NCI-H146 treated with DMSO at 0.1 percent for 48 hours (cell line): Measurements from ENCODE around the gene COX6A2.

Source experiments
- DNase-seq: peaks from one replicate; lab custom pipeline; 2025; ENCODE audit not compliant: unreplicated experiment; lab: John Stamatoyannopoulos, UW

The COX6A2 gene

GRCh38 chr16:31411024-31411844 lies 16.9 kb downstream of the COX6A2 start:
- DNase-seq: no peak

- no peak for DNase-seq
Observed at GRCh38 chr16:31410082-31410481, 18.1 kb downstream of the COX6A2 start.

DNA sequence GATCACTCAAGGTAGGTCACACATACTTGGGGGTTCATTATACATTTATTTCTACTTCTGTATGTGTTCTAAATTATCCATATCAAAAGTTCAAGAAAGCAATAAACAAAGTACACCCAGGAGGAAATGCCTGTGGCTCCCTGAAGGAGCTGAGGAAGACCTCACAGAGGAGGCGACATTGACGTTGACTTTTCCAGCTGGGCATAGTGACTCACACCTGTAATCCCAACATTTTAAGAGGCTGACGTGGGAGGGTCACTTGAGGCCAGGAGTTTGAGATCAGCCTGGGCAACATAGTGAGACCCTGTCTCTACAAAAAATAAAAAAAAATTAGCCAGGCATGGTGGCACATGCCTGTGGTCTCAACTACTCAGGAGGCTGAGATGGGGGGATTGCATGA lies 18.7 kb downstream of the COX6A2 start:
- DNase-seq: no peak

DNA sequence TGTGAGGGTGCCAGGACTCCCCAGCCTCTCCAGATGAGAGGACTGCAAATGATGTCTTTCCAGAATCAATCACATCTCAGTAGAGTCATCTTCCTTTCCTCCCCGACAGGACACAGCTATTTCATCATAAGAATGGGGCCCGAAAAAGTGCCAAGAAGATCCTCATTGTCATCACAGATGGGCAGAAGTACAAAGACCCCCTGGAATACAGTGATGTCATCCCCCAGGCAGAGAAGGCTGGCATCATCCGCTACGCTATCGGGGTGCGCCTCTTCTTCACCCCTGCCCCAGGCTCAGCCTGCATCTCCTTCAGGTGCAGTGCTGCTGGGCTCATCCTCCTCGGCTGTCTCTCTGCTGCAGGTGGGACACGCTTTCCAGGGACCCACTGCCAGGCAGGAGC lies 20.8 kb downstream of the COX6A2 start:
- DNase-seq: no peak

DNA sequence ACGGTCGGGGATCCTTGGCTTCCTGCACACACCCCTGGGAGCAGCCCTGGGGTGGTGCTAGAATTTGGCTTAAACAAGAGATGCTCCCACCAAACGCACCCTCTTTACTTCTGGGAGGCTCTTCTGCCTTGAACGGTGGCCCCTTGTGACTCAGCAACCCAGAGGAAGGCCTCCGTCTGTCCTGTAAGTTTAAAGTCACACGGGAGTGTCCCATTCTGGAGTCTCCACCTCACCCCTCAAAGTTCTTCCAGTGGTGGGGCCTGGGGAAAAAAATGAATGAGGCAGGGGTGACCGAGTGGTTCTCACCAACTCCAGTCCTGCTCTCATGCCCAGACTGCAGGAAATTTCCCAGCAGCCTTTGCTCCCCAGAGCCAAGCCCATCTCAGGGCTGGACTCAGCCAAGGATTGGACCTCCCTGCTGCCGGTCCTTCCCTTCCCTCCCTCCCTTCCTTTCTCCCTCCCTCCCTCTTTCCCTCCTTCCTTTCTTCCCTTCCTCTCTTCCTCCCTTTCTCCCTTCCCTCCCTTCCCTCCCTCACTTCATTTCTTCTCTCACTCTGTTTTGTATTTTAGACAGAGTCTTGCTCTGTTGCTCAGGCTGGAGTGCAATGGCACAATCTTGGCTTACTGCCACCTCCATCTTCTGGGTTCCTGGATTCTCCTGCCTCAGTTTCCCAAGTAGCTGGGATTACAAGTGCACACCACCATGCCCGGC lies 23.7 kb downstream of the COX6A2 start:
- no peak for DNase-seq

- DNase-seq: no peak
Observed at GRCh38 chr16:31403590-31404352, 24.4 kb downstream of the COX6A2 start.

DNA sequence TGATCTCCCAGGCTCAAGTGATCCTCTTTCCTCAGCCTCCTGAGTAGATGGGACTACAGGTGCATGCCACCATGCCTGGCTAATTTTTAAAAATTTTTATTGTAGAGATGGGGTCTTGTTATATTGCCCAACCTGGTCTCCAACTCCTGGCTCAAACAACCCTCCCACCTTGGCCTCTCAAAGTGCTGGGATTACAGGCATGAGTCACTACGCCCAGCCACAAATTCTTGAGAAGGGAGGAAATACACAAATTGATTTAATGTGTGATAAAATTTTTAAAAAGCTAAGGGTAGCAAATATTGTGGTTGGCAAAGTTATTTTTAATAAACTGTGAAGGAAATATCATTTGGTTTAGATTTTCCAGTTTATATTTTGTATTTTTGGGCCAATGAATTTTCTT lies 25.5 kb downstream of the COX6A2 start:
- DNase-seq: no peak

GRCh38 chr16:31401436-31401835 lies 26.7 kb downstream of the COX6A2 start:
- DNase-seq: no peak

GRCh38 chr16:31400191-31400590 lies 28.0 kb downstream of the COX6A2 start:
- no peak for DNase-seq

DNA sequence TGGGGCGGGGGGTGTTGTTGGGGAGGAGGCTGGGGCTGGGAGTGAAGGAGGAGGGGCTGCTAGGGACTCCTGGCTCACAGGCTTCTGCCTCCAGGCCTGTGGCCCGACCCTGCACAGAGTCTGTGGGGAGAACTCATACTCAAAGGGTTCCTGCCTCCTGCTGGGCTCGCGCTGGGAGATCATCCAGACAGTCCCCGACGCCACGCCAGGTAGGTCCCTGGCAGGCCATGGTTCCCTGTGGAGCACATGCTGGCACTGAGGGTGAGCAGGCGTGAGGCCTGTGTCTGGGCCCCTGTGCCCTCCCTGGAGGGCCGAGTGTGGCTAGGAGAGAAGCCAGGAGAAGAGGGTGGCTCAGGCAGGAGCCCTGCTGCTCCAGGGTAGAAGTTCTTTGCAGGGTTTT lies 30.5 kb downstream of the COX6A2 start:
- no peak for DNase-seq

GRCh38 chr16:31397096-31397660 lies 31.0 kb downstream of the COX6A2 start:
- no peak for DNase-seq

DNA sequence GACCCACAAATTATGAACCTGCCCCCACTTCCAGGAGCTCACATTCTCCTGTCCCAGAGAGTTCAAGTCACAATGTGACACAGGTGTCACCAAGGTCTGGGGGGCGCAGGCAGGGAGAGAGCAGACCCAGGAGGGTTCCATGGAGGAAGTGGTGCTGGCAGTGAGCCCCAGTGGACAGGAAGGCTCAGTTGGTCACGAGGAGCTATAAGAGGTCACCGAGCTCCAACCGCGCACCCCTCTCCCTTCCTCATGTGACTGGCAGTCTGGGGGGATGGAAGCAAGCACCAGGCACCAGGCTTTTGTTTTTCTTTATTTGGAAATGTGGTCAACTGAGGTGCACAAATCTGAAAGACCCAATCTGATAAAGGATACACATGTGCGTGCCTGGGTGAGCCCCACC lies 32.5 kb downstream of the COX6A2 start:
- DNase-seq: no peak

DNA sequence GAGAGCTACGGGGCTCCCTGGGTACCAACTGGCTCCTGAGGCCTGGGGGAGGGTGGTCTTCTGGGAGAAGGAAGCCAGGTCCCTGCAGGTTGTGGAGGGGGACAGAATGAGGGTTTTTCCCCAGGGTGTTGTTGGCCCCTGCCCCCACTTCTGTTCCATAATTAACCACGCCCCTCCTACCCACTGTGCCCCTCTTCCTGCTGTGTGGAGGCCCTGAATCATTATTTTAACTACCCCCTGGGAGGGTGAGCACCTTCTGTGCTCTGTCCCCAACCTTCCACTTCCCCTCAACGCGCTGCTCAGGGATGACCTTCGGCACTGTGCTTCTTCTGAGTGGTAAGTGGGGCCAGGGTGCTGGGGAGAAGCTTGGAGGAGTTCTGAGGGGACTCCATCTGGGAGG lies 35.1 kb downstream of the COX6A2 start, which contains the start of gene ITGAD:
ITGAD (plus strand) TSS at position 280 of the 400 bp plus-strand sequence; CDS start at position 306, 26 bp downstream.
- no peak for DNase-seq

GRCh38 chr16:31390504-31391041 lies 37.6 kb downstream of the COX6A2 start:
- DNase-seq: no peak

GRCh38 chr16:31388535-31388934 lies 39.6 kb downstream of the COX6A2 start:
- DNase-seq: no peak

DNA sequence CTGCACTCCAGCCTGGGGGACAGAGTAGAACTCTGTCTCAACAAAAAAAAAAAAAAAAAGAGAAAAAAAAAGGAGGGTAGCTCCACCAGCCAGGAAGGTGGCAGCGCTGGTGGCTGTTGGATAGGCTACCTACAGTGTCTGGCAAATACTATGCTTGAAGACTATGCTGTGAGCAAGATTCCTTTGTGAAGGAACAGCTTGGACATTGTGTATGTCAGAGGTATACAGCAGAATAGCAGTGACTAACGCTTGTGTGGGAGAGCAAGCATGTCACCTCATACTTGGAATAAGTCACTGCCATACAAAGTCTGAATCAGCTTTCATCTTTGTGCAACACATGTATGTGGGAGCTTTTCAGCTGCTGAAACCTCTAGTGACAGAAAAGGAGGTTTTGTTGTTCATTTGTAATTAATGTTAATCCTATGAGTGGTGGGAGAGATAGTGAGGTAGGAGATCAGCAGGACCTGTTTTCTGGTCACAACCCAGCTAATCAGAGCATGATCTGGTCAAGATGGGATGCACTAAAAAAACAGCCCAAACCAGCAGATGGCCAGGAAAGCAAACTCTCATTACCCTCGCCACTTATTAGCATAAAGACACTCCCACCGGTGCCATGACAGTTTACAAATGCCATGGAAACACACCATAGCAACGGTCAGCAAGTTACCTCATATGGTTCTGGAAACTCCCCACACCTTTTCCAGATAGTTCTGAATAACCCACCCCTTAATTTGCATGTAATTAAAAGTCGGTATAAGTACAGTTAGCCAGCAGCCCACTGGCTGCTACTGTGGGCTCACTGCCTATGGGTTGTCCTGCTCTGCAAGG lies 41.8 kb downstream of the COX6A2 start:
- no peak for DNase-seq

- DNase-seq: no peak
Observed at GRCh38 chr16:31385680-31386079, 42.5 kb downstream of the COX6A2 start.

GRCh38 chr16:31382485-31383161 lies 45.5 kb downstream of the COX6A2 start:
- peak; percentile 7 for DNase-seq

DNA sequence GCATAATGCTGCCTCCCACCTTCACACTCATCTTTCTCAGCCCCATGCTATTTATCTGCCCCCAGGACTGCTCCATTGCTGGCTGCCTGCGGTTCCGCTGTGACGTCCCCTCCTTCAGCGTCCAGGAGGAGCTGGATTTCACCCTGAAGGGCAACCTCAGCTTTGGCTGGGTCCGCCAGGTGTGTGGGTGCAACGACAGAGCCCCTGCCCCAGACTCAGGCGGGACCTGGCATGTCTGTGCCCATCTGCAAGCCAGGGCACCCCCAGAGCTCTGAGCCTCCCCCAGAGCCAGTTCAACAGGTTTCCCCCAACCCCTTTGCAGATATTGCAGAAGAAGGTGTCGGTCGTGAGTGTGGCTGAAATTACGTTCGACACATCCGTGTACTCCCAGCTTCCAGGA lies 48.0 kb downstream of the COX6A2 start:
- DNase-seq: no peak
